GM06990 (cell line): ENCODE measurements around the gene MORN4.
"Not testable (repeated sequence)": the region's sequence is repeated elsewhere in the genome, so short reads cannot be mapped to it uniquely, and the experiment has no call there.

Source experiments
- DNase-seq: peaks from one replicate; pipeline ENCODE4 v3.0.0-alpha.2; 2011; ENCODE audit not compliant: insufficient read length; ENCODE audit errors: extremely low read depth
- H3K27me3 ChIP-seq: replicated peaks from 2 replicates; pipeline ENCODE4 v1.6.0; 2011; ENCODE audit warnings: low read length; ENCODE audit not compliant: control insufficient read depth, insufficient read depth
- H3K36me3 ChIP-seq: 2 replicates; pipeline ENCODE4 v1.5.1; 2011; ENCODE audit warnings: low read length; ENCODE audit not compliant: control insufficient read depth, insufficient read depth
- H3K4me3 ChIP-seq: replicated peaks from 2 replicates; pipeline ENCODE4 v1.5.1; 2011; ENCODE audit warnings: low read depth, mild to moderate bottlenecking, control low read depth, low read length
- TF ChIP-seq, protein P1 (sequence below): IDR thresholded peaks from 2 replicates; pipeline ENCODE4 v1.5.1; 2011; ENCODE audit warnings: low read length, control low read depth, mild to moderate bottlenecking, inconsistent platforms; ENCODE audit not compliant: insufficient read depth, poor library complexity, severe bottlenecking

The MORN4 gene

DNA sequence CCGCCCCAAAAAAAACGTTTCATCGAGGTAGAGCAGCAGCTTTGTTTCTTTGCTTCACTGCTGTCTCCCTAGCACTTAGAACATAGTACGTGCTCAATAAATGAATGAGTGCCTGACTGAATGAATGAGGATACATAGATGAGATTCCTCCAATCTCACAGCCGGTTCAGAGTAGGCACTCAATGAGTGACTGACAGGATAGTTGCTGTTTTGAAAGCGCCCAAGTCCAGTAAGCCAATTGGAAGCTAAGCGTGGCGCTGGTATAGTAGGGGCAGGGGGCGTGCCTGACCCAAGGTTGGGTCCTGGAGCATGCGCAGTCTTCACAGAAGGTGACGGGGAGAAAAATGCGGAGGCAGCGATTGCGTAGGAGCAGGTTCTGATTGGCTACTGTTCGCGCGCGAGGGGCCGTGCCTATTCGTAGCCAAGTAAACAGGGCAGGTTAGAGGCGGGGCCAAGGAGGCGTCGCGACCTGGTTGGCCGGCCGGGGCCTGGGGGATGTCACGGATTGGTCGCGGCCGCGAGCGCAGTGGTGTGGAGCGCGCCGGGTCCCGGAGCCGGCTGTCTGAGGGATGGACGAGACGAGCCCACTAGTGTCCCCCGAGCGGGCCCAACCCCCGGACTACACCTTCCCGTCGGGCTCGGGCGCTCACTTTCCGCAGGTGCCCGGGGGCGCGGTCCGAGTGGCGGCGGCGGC lies 7.0 kb upstream of the MORN4 start, which contains the start of gene PI4K2A:
TSS of gene PI4K2A (plus strand) at position 498 of the 694 bp plus-strand sequence. CDS start at position 570, 72 bp downstream.
- H3K4me3 ChIP-seq = peak within 1 kb of the TSS; percentile 76
- H3K27me3 ChIP-seq = no peaks in the 10 kb centered on the region
- H3K36me3 ChIP-seq = peaks cover 4% of the 10 kb centered on the region
- TF ChIP-seq, protein P1, sequence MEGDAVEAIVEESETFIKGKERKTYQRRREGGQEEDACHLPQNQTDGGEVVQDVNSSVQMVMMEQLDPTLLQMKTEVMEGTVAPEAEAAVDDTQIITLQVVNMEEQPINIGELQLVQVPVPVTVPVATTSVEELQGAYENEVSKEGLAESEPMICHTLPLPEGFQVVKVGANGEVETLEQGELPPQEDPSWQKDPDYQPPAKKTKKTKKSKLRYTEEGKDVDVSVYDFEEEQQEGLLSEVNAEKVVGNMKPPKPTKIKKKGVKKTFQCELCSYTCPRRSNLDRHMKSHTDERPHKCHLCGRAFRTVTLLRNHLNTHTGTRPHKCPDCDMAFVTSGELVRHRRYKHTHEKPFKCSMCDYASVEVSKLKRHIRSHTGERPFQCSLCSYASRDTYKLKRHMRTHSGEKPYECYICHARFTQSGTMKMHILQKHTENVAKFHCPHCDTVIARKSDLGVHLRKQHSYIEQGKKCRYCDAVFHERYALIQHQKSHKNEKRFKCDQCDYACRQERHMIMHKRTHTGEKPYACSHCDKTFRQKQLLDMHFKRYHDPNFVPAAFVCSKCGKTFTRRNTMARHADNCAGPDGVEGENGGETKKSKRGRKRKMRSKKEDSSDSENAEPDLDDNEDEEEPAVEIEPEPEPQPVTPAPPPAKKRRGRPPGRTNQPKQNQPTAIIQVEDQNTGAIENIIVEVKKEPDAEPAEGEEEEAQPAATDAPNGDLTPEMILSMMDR = no peak
- peak; percentile 97 for DNase-seq

DNA sequence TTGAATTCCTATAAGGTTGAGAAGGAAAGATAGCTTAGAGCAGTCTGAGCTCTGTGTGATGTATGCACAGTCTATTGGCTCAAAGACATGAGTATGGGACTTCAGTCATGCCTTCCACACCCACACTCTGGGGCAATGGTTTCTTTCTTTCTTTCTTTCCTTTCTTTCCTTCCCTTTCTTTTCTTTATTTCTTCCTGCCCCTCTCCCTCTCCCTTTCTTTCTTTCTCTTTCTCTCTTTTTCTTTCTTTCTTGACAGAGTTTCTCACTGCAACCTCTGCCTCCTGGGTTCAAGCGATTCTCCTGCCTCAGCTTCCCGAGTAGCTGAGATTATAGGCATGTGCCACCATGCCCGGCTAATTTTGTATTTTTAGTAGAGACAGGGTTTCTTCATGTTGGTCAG lies 5.8 kb upstream of the MORN4 start:
- H3K4me3 ChIP-seq, H3K27me3 ChIP-seq, DNase-seq, H3K36me3 ChIP-seq: not testable (repeated sequence)

DNA sequence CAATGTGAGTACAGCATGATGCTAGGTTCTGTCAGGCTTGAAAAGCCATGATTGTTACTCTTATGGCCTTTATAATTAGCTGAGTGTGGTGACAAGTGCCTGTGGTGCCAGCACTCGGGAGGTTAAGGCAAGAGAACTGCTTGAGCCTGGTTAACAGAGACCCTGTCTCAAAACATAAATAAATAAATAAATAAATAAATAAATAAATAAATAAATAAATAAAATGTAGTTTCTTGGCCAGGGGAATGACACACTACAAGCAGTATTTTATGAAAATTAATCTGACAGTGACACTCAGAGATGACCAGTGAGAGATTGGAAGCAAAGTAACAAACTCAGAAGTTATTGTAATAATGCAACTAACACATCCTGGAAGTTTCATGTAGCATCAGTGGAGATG lies 2.3 kb upstream of the MORN4 start:
- H3K4me3 ChIP-seq = no peak overlapping the region
- no peaks in the 10 kb centered on the region for H3K27me3 ChIP-seq
- no peak for DNase-seq
- TF ChIP-seq, protein P1 = no peak
- no peaks in the 10 kb centered on the region for H3K36me3 ChIP-seq

DNA sequence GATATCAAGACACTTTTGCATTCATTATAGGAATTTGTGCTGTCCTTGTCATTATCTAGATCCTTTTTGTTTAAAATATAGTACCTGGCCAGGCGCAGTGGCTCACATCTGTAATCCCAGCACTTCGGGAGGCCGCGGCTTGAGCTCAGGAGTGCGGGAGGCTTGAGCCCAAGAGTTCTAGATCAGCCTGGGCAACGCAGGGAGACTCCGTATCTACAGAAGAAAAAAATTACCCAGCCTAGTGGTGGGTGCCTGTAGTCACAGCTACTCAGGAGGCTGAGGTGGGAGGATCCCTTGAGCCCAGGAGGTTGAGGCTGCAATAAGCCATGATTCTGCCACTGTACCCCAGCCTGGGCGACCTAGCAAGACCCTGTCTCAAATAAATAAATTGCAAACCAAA lies 621 bp upstream of the MORN4 start:
- TF ChIP-seq, protein P1 = no peak
- H3K27me3 ChIP-seq = no peaks in the 10 kb centered on the region
- DNase-seq = peak; percentile 28
- H3K4me3 ChIP-seq = peak overlapping the region; percentile 78
- H3K36me3 ChIP-seq = no peaks in the 10 kb centered on the region

DNA sequence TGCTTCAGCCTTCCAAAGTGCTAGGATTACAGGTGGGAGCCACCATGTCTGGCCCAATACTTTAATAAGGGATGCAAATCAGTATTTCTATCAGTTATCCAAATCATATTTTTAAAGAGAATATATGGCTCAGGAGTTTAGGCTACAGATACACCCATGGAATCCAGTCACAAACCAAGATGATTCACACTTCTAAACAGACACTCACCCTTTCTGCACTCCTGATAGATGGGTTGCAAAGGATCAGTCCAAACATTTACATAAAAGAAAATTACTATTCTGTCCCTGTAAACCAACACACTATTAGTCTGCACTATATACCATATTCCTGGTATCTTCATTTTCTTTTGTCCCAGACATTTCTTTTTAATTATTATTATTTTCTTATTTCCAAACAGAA lies 2.2 kb downstream of the MORN4 start:
- no peak overlapping the region for H3K4me3 ChIP-seq
- no peaks in the 10 kb centered on the region for H3K36me3 ChIP-seq
- no peaks in the 10 kb centered on the region for H3K27me3 ChIP-seq
- DNase-seq = no peak
- TF ChIP-seq, protein P1 = no peak

DNA sequence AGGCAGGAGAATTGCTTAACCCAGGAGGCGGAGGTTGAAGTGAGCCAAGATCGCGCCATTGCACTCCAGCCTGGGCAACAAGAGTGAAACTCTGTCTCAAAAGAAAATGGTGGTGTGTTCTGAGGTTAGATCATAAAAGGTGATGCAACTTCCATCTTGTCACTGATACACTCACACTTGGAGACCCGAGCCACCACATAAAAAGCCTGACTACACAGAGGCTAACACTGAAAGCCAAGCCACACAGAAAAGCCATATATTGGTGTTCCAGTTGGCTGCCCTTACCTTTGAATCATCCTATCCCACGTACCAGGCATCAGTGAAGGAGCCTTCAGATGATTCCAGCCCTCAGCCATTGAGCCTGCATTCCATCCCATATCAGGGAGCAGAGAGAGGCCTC lies 4.0 kb downstream of the MORN4 start:
- H3K4me3 ChIP-seq = no peak overlapping the region
- no peaks in the 10 kb centered on the region for H3K36me3 ChIP-seq
- no peaks in the 10 kb centered on the region for H3K27me3 ChIP-seq
- DNase-seq = no peak
- TF ChIP-seq, protein P1 = no peak
